SU-DHL-6 (cell line): ENCODE measurements around the gene ITIH5.

Experiments used
- H2AFZ ChIP-seq: fragments of 200-600 bp; sonication (generic); 2 replicates; pipeline ENCODE4 v1.6.1; 2014; ENCODE audit warnings: low read depth, mild to moderate bottlenecking, moderate library complexity, mixed read lengths, antibody characterized with exemption, low read length; ENCODE audit not compliant: severe bottlenecking
- H3F3A ChIP-seq: fragments of 200-600 bp; shearing (Covaris generic); 2 replicates; pipeline ENCODE4 v1.6.0; 2016; ENCODE audit warnings: antibody characterized with exemption, mild to moderate bottlenecking; ENCODE audit not compliant: insufficient read depth
- H3K27ac ChIP-seq: fragments of 200-600 bp; sonication (generic); 2 replicates; pipeline ENCODE4 v1.5.1; 2016; ENCODE audit warnings: low read depth, mild to moderate bottlenecking, low read length, moderate library complexity, mixed read lengths
- H3K27me3 ChIP-seq: fragments of 200-600 bp; sonication (generic), shearing (Covaris generic); 2 replicates; pipeline ENCODE4 v1.6.0; 2014; ENCODE audit warnings: mild to moderate bottlenecking, low read length
- H3K36me3 ChIP-seq: fragments of 200-600 bp; sonication (generic); 2 replicates; pipeline ENCODE4 v1.6.1; 2014; ENCODE audit warnings: mild to moderate bottlenecking, low read length, mixed read lengths
- H3K4me2 ChIP-seq: fragments of 300-600, 200-600 bp; shearing (Covaris generic), sonication (generic); 2 replicates; pipeline ENCODE4 v1.6.0; 2014; ENCODE audit warnings: low read length, low read depth, mild to moderate bottlenecking; ENCODE audit not compliant: poor library complexity, severe bottlenecking
- H3K4me3 ChIP-seq: fragments of 200-600 bp; sonication (generic); 2 replicates; pipeline ENCODE4 v1.5.1; 2014; ENCODE audit warnings: antibody characterized with exemption, low read length, mild to moderate bottlenecking, mixed read lengths; ENCODE audit not compliant: insufficient read depth, poor library complexity, severe bottlenecking
- H3K79me2 ChIP-seq: fragments of 200-600 bp; sonication (generic); 2 replicates; pipeline ENCODE4 v1.6.1; 2014; ENCODE audit warnings: mild to moderate bottlenecking, low read length, moderate library complexity; ENCODE audit not compliant: insufficient read depth
- H3K9ac ChIP-seq: fragments of 200-600 bp; sonication (generic); 2 replicates; pipeline ENCODE4 v1.7.0; 2014; ENCODE audit warnings: mild to moderate bottlenecking, low read length
- H3K9me2 ChIP-seq: fragments of 200-600 bp; sonication (generic); replicated peaks from 2 replicates; pipeline ENCODE4 v1.6.1; 2014; ENCODE audit warnings: low read length; ENCODE audit not compliant: insufficient read depth
- H3K9me3 ChIP-seq: fragments of 200-600 bp; sonication (generic); 2 replicates; pipeline ENCODE4 v1.6.1; 2014; ENCODE audit warnings: low read length, mixed read lengths; ENCODE audit not compliant: insufficient read depth
- H4K20me1 ChIP-seq: fragments of 200-600 bp; sonication (generic); 2 replicates; pipeline ENCODE4 v1.6.1; 2014; ENCODE audit warnings: low read depth, mild to moderate bottlenecking, antibody characterized with exemption, low read length, moderate library complexity, mixed read lengths
- EZH2phosphoT487 ChIP-seq: fragments of 200-600 bp; sonication (generic), shearing (Covaris generic); conservative IDR thresholded peaks from 2 replicates; pipeline ENCODE4 v1.6.1; 2018; ENCODE audit warnings: mild to moderate bottlenecking, antibody characterized with exemption, low read length, moderate library complexity, mixed read lengths
- TF ChIP-seq, protein P1 (sequence below): fragments of 200-600 bp; sonication (generic); IDR thresholded peaks from one replicate; pipeline ENCODE4 v1.5.1; 2017; ENCODE audit warnings: antibody characterized with exemption, mild to moderate bottlenecking, low read length, moderate library complexity; ENCODE audit not compliant: insufficient read depth, poor library complexity, severe bottlenecking

The ITIH5 gene

DNA sequence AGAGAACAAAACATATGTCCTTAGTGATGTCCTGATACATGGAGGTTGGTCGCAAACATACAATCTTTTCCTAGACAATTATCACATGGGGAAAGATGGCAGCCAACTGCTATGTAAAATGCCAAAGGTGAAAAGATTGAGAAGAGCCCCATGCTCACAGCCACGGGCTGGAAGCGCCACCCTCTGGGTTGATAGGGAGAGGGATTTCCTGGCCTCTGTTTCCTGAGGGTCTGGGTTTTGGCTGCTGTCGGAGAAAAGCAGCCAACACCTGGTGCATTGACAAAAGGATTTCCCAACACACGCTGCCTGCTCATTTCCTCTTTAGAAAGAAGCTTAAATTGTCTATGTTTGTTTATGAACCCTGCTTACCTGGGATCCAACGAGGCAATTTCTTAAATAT lies 43.8 kb downstream of the ITIH5 start:
- no peak overlapping the region for H3K9ac ChIP-seq
- H3K36me3 ChIP-seq = no peaks in the 10 kb centered on the region
- H3K4me3 ChIP-seq = no peak overlapping the region
- no peaks in the 10 kb centered on the region for H3K9me2 ChIP-seq
- no peak overlapping the region for H3K4me2 ChIP-seq
- H3K79me2 ChIP-seq = no peaks in the 10 kb centered on the region
- no peak overlapping the region for H2AFZ ChIP-seq
- H3K27ac ChIP-seq = no peak overlapping the region
- no peaks in the 10 kb centered on the region for H4K20me1 ChIP-seq
- no peaks in the 10 kb centered on the region for H3K9me3 ChIP-seq
- H3K27me3 ChIP-seq = no peaks in the 10 kb centered on the region
- no peaks in the 10 kb centered on the region for H3F3A ChIP-seq
- TF ChIP-seq EZH2phosphoT487 = no peak
- TF ChIP-seq, protein P1, sequence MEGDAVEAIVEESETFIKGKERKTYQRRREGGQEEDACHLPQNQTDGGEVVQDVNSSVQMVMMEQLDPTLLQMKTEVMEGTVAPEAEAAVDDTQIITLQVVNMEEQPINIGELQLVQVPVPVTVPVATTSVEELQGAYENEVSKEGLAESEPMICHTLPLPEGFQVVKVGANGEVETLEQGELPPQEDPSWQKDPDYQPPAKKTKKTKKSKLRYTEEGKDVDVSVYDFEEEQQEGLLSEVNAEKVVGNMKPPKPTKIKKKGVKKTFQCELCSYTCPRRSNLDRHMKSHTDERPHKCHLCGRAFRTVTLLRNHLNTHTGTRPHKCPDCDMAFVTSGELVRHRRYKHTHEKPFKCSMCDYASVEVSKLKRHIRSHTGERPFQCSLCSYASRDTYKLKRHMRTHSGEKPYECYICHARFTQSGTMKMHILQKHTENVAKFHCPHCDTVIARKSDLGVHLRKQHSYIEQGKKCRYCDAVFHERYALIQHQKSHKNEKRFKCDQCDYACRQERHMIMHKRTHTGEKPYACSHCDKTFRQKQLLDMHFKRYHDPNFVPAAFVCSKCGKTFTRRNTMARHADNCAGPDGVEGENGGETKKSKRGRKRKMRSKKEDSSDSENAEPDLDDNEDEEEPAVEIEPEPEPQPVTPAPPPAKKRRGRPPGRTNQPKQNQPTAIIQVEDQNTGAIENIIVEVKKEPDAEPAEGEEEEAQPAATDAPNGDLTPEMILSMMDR = no peak

DNA sequence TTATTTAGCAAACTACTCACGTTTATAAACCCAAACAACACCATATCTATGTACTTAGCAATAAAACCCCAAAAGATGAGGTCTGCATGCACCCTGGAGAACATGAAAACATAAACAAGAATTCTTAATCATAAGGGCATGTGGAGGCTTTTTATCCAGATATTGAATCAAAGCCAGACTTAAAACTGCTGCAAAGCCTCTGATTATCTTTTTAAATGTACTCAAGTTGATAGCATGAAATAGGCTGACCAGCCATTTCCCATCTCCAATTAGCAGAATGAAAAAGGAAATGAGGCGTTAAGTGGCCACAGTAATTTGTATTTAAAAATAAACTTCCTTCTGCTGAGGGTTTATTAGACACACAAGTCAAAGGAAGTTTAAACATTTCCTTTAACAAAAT lies 48.3 kb downstream of the ITIH5 start:
- Histone ChIP-seq H3F3A (no peaks in the 10 kb centered on the region), H3K9me2 (no peaks in the 10 kb centered on the region), H3K9ac (no peak overlapping the region), H3K79me2 (no peaks in the 10 kb centered on the region), H3K4me2 (no peak overlapping the region), H3K4me3 (no peak overlapping the region), H3K36me3 (no peaks in the 10 kb centered on the region), H3K27ac (no peak overlapping the region), H3K27me3 (no peaks in the 10 kb centered on the region), H2AFZ (no peak overlapping the region), H3K9me3 (no peaks in the 10 kb centered on the region), H4K20me1 (no peaks in the 10 kb centered on the region)
- no peak for TF ChIP-seq EZH2phosphoT487
- TF ChIP-seq, protein P1 = no peak

DNA sequence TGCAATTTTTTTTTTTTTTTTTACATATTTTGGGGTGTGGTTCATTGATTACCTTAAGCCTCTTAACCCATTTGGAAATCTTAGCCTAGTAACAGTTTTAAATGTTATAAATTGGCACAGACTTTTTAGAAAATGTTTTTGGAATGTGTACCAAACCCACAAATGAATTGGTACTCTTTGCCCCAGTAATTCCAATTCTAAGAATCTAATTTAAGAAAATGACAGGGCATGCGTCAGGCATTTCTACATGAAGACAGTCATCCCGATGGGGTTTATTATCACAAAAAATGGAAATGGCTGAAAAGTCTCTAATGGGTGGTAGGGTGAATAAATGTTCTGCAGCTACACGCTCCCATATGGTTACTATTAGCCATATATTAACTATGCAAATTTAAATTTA lies 54.9 kb downstream of the ITIH5 start:
- Histone ChIP-seq H3K79me2 (no peaks in the 10 kb centered on the region), H3K36me3 (no peaks in the 10 kb centered on the region), H3K4me3 (no peak overlapping the region), H3K9me2 (no peaks in the 10 kb centered on the region), H3K4me2 (no peak overlapping the region), H3K27me3 (no peaks in the 10 kb centered on the region), H3K27ac (no peak overlapping the region), H2AFZ (no peak overlapping the region), H3K9ac (no peak overlapping the region), H4K20me1 (no peaks in the 10 kb centered on the region), H3F3A (no peaks in the 10 kb centered on the region), H3K9me3 (no peaks in the 10 kb centered on the region)
- TF ChIP-seq, protein P1 = no peak
- no peak for TF ChIP-seq EZH2phosphoT487
